Type B pancreatic cell (in vitro differentiated cells): ENCODE measurements around the gene SIAH1. TPM values are rescaled to one million over a fixed set of nuclear protein-coding genes. Genes with fewer than 3 reads are reported as not detected.
"Not testable (repeated sequence)": the region's sequence is repeated elsewhere in the genome, so short reads cannot be mapped to it uniquely, and the experiment has no call there.

Source experiments
- DNase-seq: peaks from one replicate; pipeline ENCODE4 v3.0.0; 2021; ENCODE audit warnings: mixed read lengths; ENCODE audit not compliant: unreplicated experiment; ENCODE audit errors: extremely low spot score
- H3K27ac Mint-ChIP-seq: 2 replicates; pipeline ENCODE4 v1.8.0; 2021; ENCODE audit warnings: mild to moderate bottlenecking, mixed read lengths
- H3K27me3 Mint-ChIP-seq: 2 replicates; pipeline ENCODE4 v1.8.0; 2021; ENCODE audit warnings: mixed read lengths
- H3K36me3 Mint-ChIP-seq: 2 replicates; pipeline ENCODE4 v1.8.0; 2021; ENCODE audit warnings: mixed read lengths
- H3K4me1 Mint-ChIP-seq: one replicate; pipeline ENCODE4 v1.8.0; 2021; ENCODE audit warnings: mixed read lengths; ENCODE audit not compliant: unreplicated experiment
- H3K4me3 Mint-ChIP-seq: 2 replicates; pipeline ENCODE4 v1.8.0; 2021; ENCODE audit warnings: mild to moderate bottlenecking, mixed read lengths
- H3K9me3 Mint-ChIP-seq: 2 replicates; pipeline ENCODE4 v1.8.0; 2021; ENCODE audit warnings: mixed read lengths
- CTCF ChIP-seq: fragments of 200-600 bp; sonication (generic); conservative IDR thresholded peaks from 2 replicates; pipeline ENCODE4 v1.5.0; 2021; ENCODE audit warnings: antibody characterized with exemption, mild to moderate bottlenecking
- total RNA-seq: library from RNA; stranded (reverse); gene quantifications from 2 replicates; pipeline ENCODE4 v1.2.1, GENCODE V29; 2021; ENCODE audit warnings: low replicate concordance

SIAH1 gene
- total RNA-seq, 1 donor from 2014 or later, result 26.8 TPM

DNA sequence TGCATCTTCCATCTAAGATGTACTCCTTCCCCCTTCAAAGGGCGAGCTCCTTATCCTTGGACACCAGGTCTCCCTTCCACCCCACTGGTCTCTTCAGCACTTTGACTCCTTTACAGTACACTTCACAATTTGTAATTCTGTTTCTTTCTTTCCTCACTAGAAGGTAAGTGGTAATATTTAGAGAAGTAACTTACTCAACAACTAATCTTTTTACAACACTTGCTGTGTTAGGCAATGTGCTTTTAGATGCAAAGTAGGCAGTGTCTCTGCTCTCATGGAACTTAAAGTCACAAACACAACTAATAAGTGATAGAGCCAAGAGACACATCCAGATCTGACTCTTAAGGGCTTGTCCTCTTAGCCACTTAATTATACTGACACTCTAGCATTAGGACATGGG lies 6.4 kb downstream of the SIAH1 start:
- H3K9me3 Mint-ChIP-seq, result peaks cover 8% of the 10 kb centered on the region

GRCh38 chr16:48378276-48378675 lies 6.9 kb downstream of the SIAH1 start:
- Mint-ChIP-seq H3K27ac (peak overlapping the region; percentile 42), H3K36me3 (peaks cover 12% of the 10 kb centered on the region), H3K4me1 (peaks cover 44% of the 10 kb centered on the region), H3K9me3 (peaks cover 8% of the 10 kb centered on the region), H3K27me3 (no peaks in the 10 kb centered on the region), H3K4me3 (peak overlapping the region; percentile 7)
- DNase-seq, result no peak
- TF ChIP-seq CTCF, result no peak

More for the DNA sequence above, 6.4 kb downstream of the SIAH1 start:
- no peak for DNase-seq
- TF ChIP-seq CTCF, result no peak
- peaks cover 12% of the 10 kb centered on the region for H3K36me3 Mint-ChIP-seq
- H3K27me3 Mint-ChIP-seq, result no peaks in the 10 kb centered on the region
- peaks cover 49% of the 10 kb centered on the region for H3K4me1 Mint-ChIP-seq
- H3K27ac Mint-ChIP-seq, result peak overlapping the region; percentile 42
- H3K4me3 Mint-ChIP-seq, result peak overlapping the region; percentile 7

DNA sequence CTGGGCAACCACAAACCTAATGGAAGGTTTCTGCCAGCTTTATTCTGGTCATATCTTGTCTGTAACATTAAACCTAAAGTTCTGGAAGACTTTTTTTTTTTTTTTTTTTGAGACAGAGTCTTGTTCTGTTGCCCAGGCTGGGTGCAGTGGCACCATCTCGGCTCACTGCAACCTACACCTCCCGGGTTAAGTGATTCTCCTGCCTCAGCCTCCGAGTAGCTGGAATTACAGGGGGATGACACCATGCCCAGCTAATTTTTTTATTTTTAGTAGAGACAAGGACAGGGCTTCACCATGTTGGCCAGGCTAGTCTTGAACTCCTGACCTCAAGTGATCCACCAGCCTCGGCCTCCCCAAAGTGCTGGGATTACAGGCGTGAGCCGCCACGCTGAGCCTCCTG lies 7.9 kb downstream of the SIAH1 start:
- peaks cover 12% of the 10 kb centered on the region for H3K36me3 Mint-ChIP-seq
- H3K4me1 Mint-ChIP-seq, result peaks cover 38% of the 10 kb centered on the region
- H3K27ac Mint-ChIP-seq, H3K4me3 Mint-ChIP-seq, DNase-seq, H3K9me3 Mint-ChIP-seq, H3K27me3 Mint-ChIP-seq: not testable (repeated sequence)

GRCh38 chr16:48374255-48374654 lies 11.0 kb downstream of the SIAH1 start:
- no peak overlapping the region for H3K27ac Mint-ChIP-seq
- no peaks in the 10 kb centered on the region for H3K36me3 Mint-ChIP-seq
- no peak for TF ChIP-seq CTCF
- no peak for DNase-seq
- no peaks in the 10 kb centered on the region for H3K27me3 Mint-ChIP-seq
- H3K4me1 Mint-ChIP-seq, result peaks cover 27% of the 10 kb centered on the region
- H3K9me3 Mint-ChIP-seq, result no peaks in the 10 kb centered on the region
- H3K4me3 Mint-ChIP-seq, result no peak overlapping the region

GRCh38 chr16:48373258-48374029 lies 11.8 kb downstream of the SIAH1 start:
- TF ChIP-seq CTCF, result no peak
- Mint-ChIP-seq H3K27me3 (no peaks in the 10 kb centered on the region), H3K27ac (no peak overlapping the region), H3K9me3 (no peaks in the 10 kb centered on the region), H3K36me3 (no peaks in the 10 kb centered on the region), H3K4me3 (no peak overlapping the region), H3K4me1 (peaks cover 19% of the 10 kb centered on the region)
- no peak for DNase-seq

GRCh38 chr16:48372744-48373143 lies 12.5 kb downstream of the SIAH1 start:
- Mint-ChIP-seq H3K4me3 (no peak overlapping the region), H3K4me1 (peaks cover 18% of the 10 kb centered on the region), H3K9me3 (no peaks in the 10 kb centered on the region), H3K27me3 (no peaks in the 10 kb centered on the region), H3K27ac (no peak overlapping the region), H3K36me3 (no peaks in the 10 kb centered on the region)
- no peak for TF ChIP-seq CTCF
- DNase-seq, result no peak
